ENCODE data around the gene GALNTL6.

GALNTL6 gene

GRCh38 chr4:172048666-172049065, 235.5 kb downstream of the GALNTL6 start:
- H3K36me3 ChIP-seq (ENCODE audit: control insufficient read depth in 2 of 2, insufficient read depth in 2 of 2, low read length in 2 of 2) = no peaks in the 10 kb centered on the region

GRCh38 chr4:172050911-172051310, 237.7 kb downstream of the GALNTL6 start:
- no peak overlapping the region for H3K9ac ChIP-seq (ENCODE audit: low read length in 2 of 2)
- no peaks in the 10 kb centered on the region for H3K4me1 ChIP-seq (ENCODE audit: control insufficient read depth, insufficient read depth, low read length)
- H3K4me3 ChIP-seq (ENCODE audit: low read length in 2 of 2) = no peak overlapping the region
- no peaks in the 10 kb centered on the region for H3K9me3 ChIP-seq (ENCODE audit: control insufficient read depth in 2 of 2, low read length in 2 of 2)
- no peaks in the 10 kb centered on the region for H3K36me3 ChIP-seq (ENCODE audit: control insufficient read depth in 2 of 2, insufficient read depth in 2 of 2, low read length in 2 of 2)
- H3K27me3 ChIP-seq (ENCODE audit: control insufficient read depth in 1 of 2, insufficient read depth in 2 of 2, low read length in 2 of 2) = no peaks in the 10 kb centered on the region
- no peak overlapping the region for H3K27ac ChIP-seq (ENCODE audit: low read length)

More at GRCh38 chr4:172048666-172049065, 235.5 kb downstream of the GALNTL6 start:
- no peaks in the 10 kb centered on the region for H3K4me1 ChIP-seq (ENCODE audit: control insufficient read depth, insufficient read depth, low read length)
- H3K4me3 ChIP-seq (ENCODE audit: low read length in 2 of 2) = no peak overlapping the region
- no peak overlapping the region for H3K27ac ChIP-seq (ENCODE audit: low read length)
- no peaks in the 10 kb centered on the region for H3K9me3 ChIP-seq (ENCODE audit: control insufficient read depth in 2 of 2, low read length in 2 of 2)
- H3K27me3 ChIP-seq (ENCODE audit: control insufficient read depth in 1 of 2, insufficient read depth in 2 of 2, low read length in 2 of 2) = no peaks in the 10 kb centered on the region
- H3K9ac ChIP-seq (ENCODE audit: low read length in 2 of 2) = no peak overlapping the region

GRCh38 chr4:172055046-172055445, 241.8 kb downstream of the GALNTL6 start:
- no peak overlapping the region for H3K27ac ChIP-seq (ENCODE audit: low read length)
- no peak overlapping the region for H3K4me3 ChIP-seq (ENCODE audit: low read length in 2 of 2)
- H3K4me1 ChIP-seq (ENCODE audit: control insufficient read depth, insufficient read depth, low read length) = no peaks in the 10 kb centered on the region
- no peaks in the 10 kb centered on the region for H3K27me3 ChIP-seq (ENCODE audit: control insufficient read depth in 1 of 2, insufficient read depth in 2 of 2, low read length in 2 of 2)
- no peaks in the 10 kb centered on the region for H3K36me3 ChIP-seq (ENCODE audit: control insufficient read depth in 2 of 2, insufficient read depth in 2 of 2, low read length in 2 of 2)
- H3K9me3 ChIP-seq (ENCODE audit: control insufficient read depth in 2 of 2, low read length in 2 of 2) = no peaks in the 10 kb centered on the region
- H3K9ac ChIP-seq (ENCODE audit: low read length in 2 of 2) = no peak overlapping the region

- no peaks in the 10 kb centered on the region for H3K4me1 ChIP-seq (ENCODE audit: control insufficient read depth, insufficient read depth, low read length)
- H3K36me3 ChIP-seq (ENCODE audit: control insufficient read depth in 2 of 2, insufficient read depth in 2 of 2, low read length in 2 of 2) = no peaks in the 10 kb centered on the region
- no peak overlapping the region for H3K27ac ChIP-seq (ENCODE audit: low read length)
- no peak overlapping the region for H3K4me3 ChIP-seq (ENCODE audit: low read length in 2 of 2)
- H3K27me3 ChIP-seq (ENCODE audit: control insufficient read depth in 1 of 2, insufficient read depth in 2 of 2, low read length in 2 of 2) = no peaks in the 10 kb centered on the region
- H3K9me3 ChIP-seq (ENCODE audit: control insufficient read depth in 2 of 2, low read length in 2 of 2) = no peaks in the 10 kb centered on the region
- no peak overlapping the region for H3K9ac ChIP-seq (ENCODE audit: low read length in 2 of 2)
Observed at GRCh38 chr4:172055498-172055897, 242.3 kb downstream of the GALNTL6 start.

- Histone ChIP-seq H3K9me3 (ENCODE audit: control insufficient read depth in 2 of 2, low read length in 2 of 2) (no peaks in the 10 kb centered on the region), H3K27me3 (ENCODE audit: control insufficient read depth in 1 of 2, insufficient read depth in 2 of 2, low read length in 2 of 2) (no peaks in the 10 kb centered on the region), H3K9ac (ENCODE audit: low read length in 2 of 2) (no peak overlapping the region), H3K36me3 (ENCODE audit: control insufficient read depth in 2 of 2, insufficient read depth in 2 of 2, low read length in 2 of 2) (no peaks in the 10 kb centered on the region), H3K4me1 (ENCODE audit: control insufficient read depth, insufficient read depth, low read length) (no peaks in the 10 kb centered on the region), H3K4me3 (ENCODE audit: low read length in 2 of 2) (no peak overlapping the region), H3K27ac (ENCODE audit: low read length) (no peak overlapping the region)
Observed at GRCh38 chr4:172061204-172061603, 248.0 kb downstream of the GALNTL6 start.

GRCh38 chr4:172068506-172068905, 255.3 kb downstream of the GALNTL6 start:
- Histone ChIP-seq H3K9me3 (ENCODE audit: control insufficient read depth in 2 of 2, low read length in 2 of 2) (no peaks in the 10 kb centered on the region), H3K9ac (ENCODE audit: low read length in 2 of 2) (no peak overlapping the region), H3K36me3 (ENCODE audit: control insufficient read depth in 2 of 2, insufficient read depth in 2 of 2, low read length in 2 of 2) (no peaks in the 10 kb centered on the region), H3K4me3 (ENCODE audit: low read length in 2 of 2) (no peak overlapping the region), H3K27ac (ENCODE audit: low read length) (no peak overlapping the region), H3K27me3 (ENCODE audit: control insufficient read depth in 1 of 2, insufficient read depth in 2 of 2, low read length in 2 of 2) (no peaks in the 10 kb centered on the region), H3K4me1 (ENCODE audit: control insufficient read depth, insufficient read depth, low read length) (no peaks in the 10 kb centered on the region)

- Histone ChIP-seq H3K9ac (ENCODE audit: low read length in 2 of 2) (no peak overlapping the region), H3K27me3 (ENCODE audit: control insufficient read depth in 1 of 2, insufficient read depth in 2 of 2, low read length in 2 of 2) (no peaks in the 10 kb centered on the region), H3K4me3 (ENCODE audit: low read length in 2 of 2) (no peak overlapping the region), H3K36me3 (ENCODE audit: control insufficient read depth in 2 of 2, insufficient read depth in 2 of 2, low read length in 2 of 2) (no peaks in the 10 kb centered on the region), H3K4me1 (ENCODE audit: control insufficient read depth, insufficient read depth, low read length) (no peaks in the 10 kb centered on the region), H3K27ac (ENCODE audit: low read length) (no peak overlapping the region), H3K9me3 (ENCODE audit: control insufficient read depth in 2 of 2, low read length in 2 of 2) (no peaks in the 10 kb centered on the region)
Observed at GRCh38 chr4:172073590-172073989, 260.4 kb downstream of the GALNTL6 start.

GRCh38 chr4:172083272-172083671, 270.1 kb downstream of the GALNTL6 start:
- Histone ChIP-seq H3K27ac (ENCODE audit: low read length) (no peak overlapping the region), H3K27me3 (ENCODE audit: control insufficient read depth in 1 of 2, insufficient read depth in 2 of 2, low read length in 2 of 2) (no peaks in the 10 kb centered on the region), H3K36me3 (ENCODE audit: control insufficient read depth in 2 of 2, insufficient read depth in 2 of 2, low read length in 2 of 2) (no peaks in the 10 kb centered on the region), H3K4me3 (ENCODE audit: low read length in 2 of 2) (no peak overlapping the region), H3K4me1 (ENCODE audit: control insufficient read depth, insufficient read depth, low read length) (no peaks in the 10 kb centered on the region), H3K9me3 (ENCODE audit: control insufficient read depth in 2 of 2, low read length in 2 of 2) (no peaks in the 10 kb centered on the region), H3K9ac (ENCODE audit: low read length in 2 of 2) (no peak overlapping the region)

GRCh38 chr4:172088556-172088955, 275.4 kb downstream of the GALNTL6 start:
- H3K27ac ChIP-seq (ENCODE audit: low read length) = no peak overlapping the region
- H3K9me3 ChIP-seq (ENCODE audit: control insufficient read depth in 2 of 2, low read length in 2 of 2) = no peaks in the 10 kb centered on the region
- H3K27me3 ChIP-seq (ENCODE audit: control insufficient read depth in 1 of 2, insufficient read depth in 2 of 2, low read length in 2 of 2) = no peaks in the 10 kb centered on the region
- H3K9ac ChIP-seq (ENCODE audit: low read length in 2 of 2) = no peak overlapping the region
- H3K4me3 ChIP-seq (ENCODE audit: low read length in 2 of 2) = no peak overlapping the region
- H3K36me3 ChIP-seq (ENCODE audit: control insufficient read depth in 2 of 2, insufficient read depth in 2 of 2, low read length in 2 of 2) = no peaks in the 10 kb centered on the region
- H3K4me1 ChIP-seq (ENCODE audit: control insufficient read depth, insufficient read depth, low read length) = no peaks in the 10 kb centered on the region

GRCh38 chr4:172095161-172095560, 282.0 kb downstream of the GALNTL6 start:
- Histone ChIP-seq H3K9me3 (ENCODE audit: control insufficient read depth in 2 of 2, low read length in 2 of 2) (no peaks in the 10 kb centered on the region), H3K27ac (ENCODE audit: low read length) (no peak overlapping the region), H3K36me3 (ENCODE audit: control insufficient read depth in 2 of 2, insufficient read depth in 2 of 2, low read length in 2 of 2) (no peaks in the 10 kb centered on the region), H3K27me3 (ENCODE audit: control insufficient read depth in 1 of 2, insufficient read depth in 2 of 2, low read length in 2 of 2) (no peaks in the 10 kb centered on the region), H3K4me1 (ENCODE audit: control insufficient read depth, insufficient read depth, low read length) (no peaks in the 10 kb centered on the region), H3K9ac (ENCODE audit: low read length in 2 of 2) (no peak overlapping the region), H3K4me3 (ENCODE audit: low read length in 2 of 2) (no peak overlapping the region)

GRCh38 chr4:172096786-172097185, 283.6 kb downstream of the GALNTL6 start:
- no peak overlapping the region for H3K27ac ChIP-seq (ENCODE audit: low read length)
- H3K4me1 ChIP-seq (ENCODE audit: control insufficient read depth, insufficient read depth, low read length) = no peaks in the 10 kb centered on the region
- no peaks in the 10 kb centered on the region for H3K36me3 ChIP-seq (ENCODE audit: control insufficient read depth in 2 of 2, insufficient read depth in 2 of 2, low read length in 2 of 2)
- H3K9ac ChIP-seq (ENCODE audit: low read length in 2 of 2) = no peak overlapping the region
- H3K9me3 ChIP-seq (ENCODE audit: control insufficient read depth in 2 of 2, low read length in 2 of 2) = no peaks in the 10 kb centered on the region
- no peaks in the 10 kb centered on the region for H3K27me3 ChIP-seq (ENCODE audit: control insufficient read depth in 1 of 2, insufficient read depth in 2 of 2, low read length in 2 of 2)
- H3K4me3 ChIP-seq (ENCODE audit: low read length in 2 of 2) = no peak overlapping the region
